Erythroblast (primary cell): ENCODE measurements around the gene SLC2A14.
"Not testable (repeated sequence)": the region's sequence is repeated elsewhere in the genome, so short reads cannot be mapped to it uniquely, and the experiment has no call there.

Experiments
- GATA1 ChIP-seq: IDR thresholded peaks from 2 replicates; pipeline ENCODE4 v1.6.1; 2011; ENCODE audit warnings: low read depth, mild to moderate bottlenecking, control low read depth, low read length, moderate library complexity
- POLR2A ChIP-seq: IDR thresholded peaks from 2 replicates; pipeline ENCODE4 v1.6.1; 2011; ENCODE audit warnings: mild to moderate bottlenecking, low read length

- TF ChIP-seq POLR2A, GATA1: not testable (repeated sequence)
These were observed 89.3 kb downstream of the SLC2A14 start for GRCh38 chr12:7783433-7783832.
